Heart left ventricle (tissue), 13 donors: ENCODE measurements around the gene SPATS2L.

Experiments used
- POLR2A ChIP-seq, 2 donors: fragments of 450-650 bp; IDR thresholded peaks; one replicate each; pipeline ENCODE4 v1.6.1; 2017; ENCODE audit warnings: antibody characterized with exemption in 2 of 2, mild to moderate bottlenecking in 2 of 2, moderate library complexity in 2 of 2
- TF ChIP-seq, protein P1 (sequence below), 12 donors: fragments of 200-600 bp; sonication (generic) in 4 of 12; IDR thresholded peaks; one replicate each; pipeline versions ENCODE4 v1.5.0 to v1.8.0; 2018 to 2022; ENCODE audit warnings: antibody characterized with exemption in 12 of 12, mild to moderate bottlenecking in 5 of 12
- donor health status: ischemic (EF 13 %, LVEDD 7.1; RV severe dilation, severe dysfunction).
- donor health status: DM: no; HTN: yes; CAD: no.
- donor health status: DM: no; HTN: no; CAD: no.
- donor health status: ischemic (EF 25% LVEDD 6.9; RV normal size, moderate dysfunction).
- donor health status: ischemic (EF 25% LVEDD 5.7; RV mildly dilated, moderate dysfunction).
- donor health status: ischemic (EF 35%, LVEDD 5.7; RV mildly dilated, moderate dysfunction).
- donor health status: nonischemic (EF 11% LVEDD 7.7; RV severe dilation, severe dysfunction).
- donor health status: DM: yes; HTN: yes; CAD: no.
- donor health status: PGD.
- donor health status: ischemic (EF 29% LVEDD 5.4; RV normal size, mild dysfunction).
- donor health status: nonischemic (EF 23%, LVEDD 6.1; RV moderate dilation, normal function).

DNA sequence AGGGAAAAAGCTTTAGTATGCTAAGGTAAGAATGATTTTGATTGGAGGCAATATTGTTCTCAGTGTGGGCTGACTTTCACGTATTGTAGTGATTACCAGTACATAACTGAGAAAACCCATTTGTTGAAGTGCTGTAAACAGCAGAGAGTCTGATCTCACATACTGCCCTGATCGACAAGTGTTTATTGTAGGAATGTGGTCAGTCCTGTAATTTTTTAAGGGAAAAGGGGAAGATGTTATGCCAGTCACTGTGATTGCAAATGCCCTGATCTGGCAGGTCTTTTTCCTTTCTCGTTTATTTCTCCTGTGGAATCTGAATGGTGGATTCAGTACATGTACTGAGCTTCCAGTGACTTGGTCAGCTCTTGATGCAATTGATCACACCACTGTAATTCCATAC, 11.5 kb downstream of the SPATS2L start:
- TF ChIP-seq, protein P1, sequence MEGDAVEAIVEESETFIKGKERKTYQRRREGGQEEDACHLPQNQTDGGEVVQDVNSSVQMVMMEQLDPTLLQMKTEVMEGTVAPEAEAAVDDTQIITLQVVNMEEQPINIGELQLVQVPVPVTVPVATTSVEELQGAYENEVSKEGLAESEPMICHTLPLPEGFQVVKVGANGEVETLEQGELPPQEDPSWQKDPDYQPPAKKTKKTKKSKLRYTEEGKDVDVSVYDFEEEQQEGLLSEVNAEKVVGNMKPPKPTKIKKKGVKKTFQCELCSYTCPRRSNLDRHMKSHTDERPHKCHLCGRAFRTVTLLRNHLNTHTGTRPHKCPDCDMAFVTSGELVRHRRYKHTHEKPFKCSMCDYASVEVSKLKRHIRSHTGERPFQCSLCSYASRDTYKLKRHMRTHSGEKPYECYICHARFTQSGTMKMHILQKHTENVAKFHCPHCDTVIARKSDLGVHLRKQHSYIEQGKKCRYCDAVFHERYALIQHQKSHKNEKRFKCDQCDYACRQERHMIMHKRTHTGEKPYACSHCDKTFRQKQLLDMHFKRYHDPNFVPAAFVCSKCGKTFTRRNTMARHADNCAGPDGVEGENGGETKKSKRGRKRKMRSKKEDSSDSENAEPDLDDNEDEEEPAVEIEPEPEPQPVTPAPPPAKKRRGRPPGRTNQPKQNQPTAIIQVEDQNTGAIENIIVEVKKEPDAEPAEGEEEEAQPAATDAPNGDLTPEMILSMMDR (IDR thresholded peaks at IDR 0.05), result no peak
- no peak for TF ChIP-seq POLR2A (IDR thresholded peaks at IDR 0.05)
